GM12865 (cell line): Measurements from ENCODE around the gene KCNJ14.
A peak's percentile ranks its signal among the peaks of the same experiment; 100 is the strongest.

Experiments used
- DNase-seq: peaks from one replicate; pipeline ENCODE4 v3.0.0; 2010; ENCODE audit warnings: low read depth
- H3K4me3 ChIP-seq: 2 replicates; pipeline ENCODE4 v1.5.1; 2011; ENCODE audit warnings: mild to moderate bottlenecking, low read depth, low read length, control low read depth
- TF ChIP-seq, protein P1 (sequence below): IDR thresholded peaks from 2 replicates; pipeline ENCODE4 v1.5.1; 2011; ENCODE audit warnings: low read length, control low read depth, low read depth, inconsistent platforms; ENCODE audit not compliant: insufficient read depth; ENCODE audit errors: missing control alignments

The KCNJ14 gene

DNA sequence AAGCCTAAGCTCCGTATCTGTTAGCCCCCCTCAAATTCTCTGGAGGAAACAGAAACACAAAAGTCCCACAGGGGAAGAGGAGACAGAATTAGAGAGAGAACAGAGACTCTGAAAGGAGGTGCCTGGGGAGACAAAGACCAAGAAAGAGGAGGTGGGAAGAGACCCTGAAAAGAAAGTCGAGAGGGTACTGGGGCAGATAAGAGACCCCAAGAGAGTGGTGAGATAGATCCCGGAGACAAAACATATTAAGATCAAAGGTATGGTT is 10.5 kb upstream of the KCNJ14 start:
- H3K4me3 ChIP-seq: peak overlapping the region; percentile 88

DNA sequence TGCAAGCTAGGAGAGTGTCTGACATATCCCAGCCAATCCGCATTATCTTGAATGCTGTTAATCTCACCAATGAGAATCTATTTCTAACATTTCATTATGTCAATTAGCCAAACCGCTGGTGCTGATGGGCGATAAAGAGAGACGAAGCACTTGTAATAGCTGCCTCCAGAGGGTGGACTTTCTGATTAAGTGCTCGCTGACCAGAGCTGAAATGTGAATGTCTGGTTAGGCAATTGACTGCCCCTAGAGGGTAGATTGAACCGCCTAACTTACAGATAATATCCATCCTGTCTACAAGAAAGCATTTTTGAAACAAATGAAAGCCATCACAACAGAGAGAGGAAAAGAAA is 10.1 kb upstream of the KCNJ14 start:
- TF ChIP-seq, protein P1, sequence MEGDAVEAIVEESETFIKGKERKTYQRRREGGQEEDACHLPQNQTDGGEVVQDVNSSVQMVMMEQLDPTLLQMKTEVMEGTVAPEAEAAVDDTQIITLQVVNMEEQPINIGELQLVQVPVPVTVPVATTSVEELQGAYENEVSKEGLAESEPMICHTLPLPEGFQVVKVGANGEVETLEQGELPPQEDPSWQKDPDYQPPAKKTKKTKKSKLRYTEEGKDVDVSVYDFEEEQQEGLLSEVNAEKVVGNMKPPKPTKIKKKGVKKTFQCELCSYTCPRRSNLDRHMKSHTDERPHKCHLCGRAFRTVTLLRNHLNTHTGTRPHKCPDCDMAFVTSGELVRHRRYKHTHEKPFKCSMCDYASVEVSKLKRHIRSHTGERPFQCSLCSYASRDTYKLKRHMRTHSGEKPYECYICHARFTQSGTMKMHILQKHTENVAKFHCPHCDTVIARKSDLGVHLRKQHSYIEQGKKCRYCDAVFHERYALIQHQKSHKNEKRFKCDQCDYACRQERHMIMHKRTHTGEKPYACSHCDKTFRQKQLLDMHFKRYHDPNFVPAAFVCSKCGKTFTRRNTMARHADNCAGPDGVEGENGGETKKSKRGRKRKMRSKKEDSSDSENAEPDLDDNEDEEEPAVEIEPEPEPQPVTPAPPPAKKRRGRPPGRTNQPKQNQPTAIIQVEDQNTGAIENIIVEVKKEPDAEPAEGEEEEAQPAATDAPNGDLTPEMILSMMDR: peak; percentile 21
- peak; percentile 67 for DNase-seq
- peak overlapping the region; percentile 88 for H3K4me3 ChIP-seq

More for the DNA sequence above, 10.5 kb upstream of the KCNJ14 start:
- TF ChIP-seq, protein P1: no peak
- no peak for DNase-seq

DNA sequence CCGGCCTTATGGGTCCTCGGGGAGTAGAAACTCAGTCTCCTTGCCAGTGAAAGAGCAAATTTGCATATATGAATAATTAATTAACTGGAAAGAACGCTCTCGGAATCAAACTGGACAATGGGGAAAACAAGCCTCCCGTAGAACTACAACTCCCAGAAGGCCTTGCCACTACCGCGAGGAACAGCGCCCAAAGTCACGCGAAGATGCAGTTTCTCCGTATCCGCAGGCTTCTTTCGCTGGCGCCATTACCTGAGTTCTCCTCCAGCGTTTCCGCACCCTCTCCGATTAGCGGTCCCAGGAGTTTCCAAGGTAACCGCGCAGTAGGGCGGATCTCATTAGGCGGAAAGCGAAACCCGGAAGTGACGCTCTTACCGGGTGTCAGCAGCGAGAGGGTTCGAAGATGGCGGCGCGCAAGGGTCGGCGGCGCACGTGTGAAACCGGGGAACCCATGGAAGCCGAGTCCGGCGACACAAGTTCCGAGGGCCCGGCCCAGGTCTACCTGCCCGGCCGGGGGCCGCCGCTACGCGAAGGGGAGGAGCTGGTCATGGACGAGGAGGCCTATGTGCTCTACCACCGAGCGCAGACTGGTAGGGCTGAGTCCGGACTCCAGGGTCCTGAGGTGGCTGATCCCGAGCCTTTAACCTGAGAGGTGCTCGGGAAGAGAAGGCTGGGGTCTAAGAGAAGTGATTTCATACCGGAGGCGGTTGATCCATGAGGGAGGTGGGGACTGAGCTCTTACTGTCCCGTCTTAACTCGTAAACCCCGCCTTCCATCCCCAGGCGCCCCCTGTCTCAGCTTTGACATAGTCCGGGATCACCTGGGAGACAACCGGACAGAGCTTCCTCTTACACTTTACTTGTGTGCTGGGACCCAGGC is 9.5 kb upstream of the KCNJ14 start, which contains the start of gene GRWD1:
Gene GRWD1, plus strand, starts transcription at position 378 of the 876 bp plus-strand sequence. Its CDS starts 23 bp downstream, at position 401.
- peak; percentile 98 for DNase-seq
- TF ChIP-seq, protein P1: no peak
- peak within 1 kb of the TSS; percentile 88 for H3K4me3 ChIP-seq

DNA sequence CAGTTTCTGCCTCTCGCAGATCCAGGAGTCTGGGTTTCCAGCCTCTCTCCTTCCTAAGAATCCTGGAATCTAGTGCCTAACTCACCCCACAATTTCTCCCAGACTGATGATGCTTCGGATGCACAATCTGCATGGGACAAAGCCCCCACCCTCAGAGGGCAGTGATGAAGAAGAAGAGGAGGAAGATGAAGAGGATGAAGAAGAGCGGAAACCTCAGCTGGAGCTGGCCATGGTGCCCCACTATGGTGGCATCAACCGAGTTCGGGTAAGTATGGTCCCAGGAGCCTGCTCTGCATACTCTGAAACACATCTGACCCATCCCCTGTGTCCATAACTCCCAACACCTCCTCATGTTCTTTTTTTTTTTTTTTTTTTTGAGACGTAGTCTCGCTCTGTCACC is 8.8 kb upstream of the KCNJ14 start:
- DNase-seq: no peak
- TF ChIP-seq, protein P1: no peak
- H3K4me3 ChIP-seq: peak overlapping the region; percentile 88

DNA sequence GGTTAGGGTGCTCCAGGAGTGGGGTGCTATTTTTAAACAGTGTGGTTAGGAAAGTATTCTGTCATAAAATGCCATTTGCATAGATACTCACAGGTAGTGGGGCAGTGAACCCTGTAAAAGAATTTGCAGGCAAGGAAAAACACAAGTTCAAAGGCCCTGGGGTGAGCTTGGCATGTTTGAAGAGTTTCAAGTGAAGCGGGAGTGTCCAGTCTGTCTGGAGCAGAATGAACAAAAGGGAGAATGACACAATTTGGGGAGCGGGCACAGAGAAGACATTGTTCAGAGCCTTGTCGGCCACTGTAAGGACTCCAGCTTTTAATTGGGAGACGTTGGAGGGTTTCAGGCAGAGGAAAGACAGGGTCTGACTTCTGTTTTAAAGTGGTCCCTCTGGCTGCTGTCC is 6.8 kb upstream of the KCNJ14 start:
- no peak overlapping the region for H3K4me3 ChIP-seq
- no peak for DNase-seq
- TF ChIP-seq, protein P1: no peak

DNA sequence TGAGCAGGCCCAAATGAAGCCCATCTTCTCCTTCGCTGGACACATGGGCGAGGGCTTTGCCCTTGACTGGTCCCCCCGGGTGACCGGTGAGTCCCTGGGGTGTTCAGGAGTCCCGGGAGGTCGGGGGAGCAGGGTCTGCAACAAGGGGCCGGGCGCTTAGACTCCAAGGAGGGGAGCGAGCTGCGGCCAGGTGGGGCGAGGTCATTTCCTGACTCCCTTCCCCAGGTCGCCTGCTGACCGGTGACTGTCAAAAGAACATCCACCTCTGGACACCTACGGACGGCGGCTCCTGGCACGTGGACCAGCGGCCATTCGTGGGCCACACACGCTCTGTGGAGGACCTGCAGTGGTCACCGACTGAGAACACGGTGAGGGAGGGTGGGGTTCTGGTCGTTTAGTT is 4.9 kb upstream of the KCNJ14 start:
- TF ChIP-seq, protein P1: no peak
- no peak for DNase-seq
- H3K4me3 ChIP-seq: no peak overlapping the region

DNA sequence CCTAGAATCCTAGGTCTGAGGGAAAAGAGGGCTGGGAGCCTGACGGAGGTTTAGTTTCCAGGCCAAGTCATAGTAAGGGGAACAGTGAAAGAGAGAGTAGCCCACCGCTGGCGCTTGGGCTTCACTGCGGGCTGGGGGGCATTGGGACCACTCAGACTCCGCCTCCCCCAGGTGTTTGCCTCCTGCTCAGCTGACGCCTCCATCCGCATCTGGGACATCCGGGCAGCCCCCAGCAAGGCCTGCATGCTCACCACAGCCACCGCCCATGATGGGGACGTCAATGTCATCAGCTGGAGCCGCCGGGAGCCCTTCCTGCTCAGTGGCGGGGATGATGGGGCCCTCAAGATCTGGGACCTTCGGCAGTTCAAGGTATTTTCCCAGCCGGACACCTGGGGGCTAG is 4.5 kb upstream of the KCNJ14 start:
- DNase-seq: no peak
- TF ChIP-seq, protein P1: no peak
- H3K4me3 ChIP-seq: no peak overlapping the region
